Prostate gland (tissue), 2 donors: ENCODE measurements around the gene TRAK1.

Experiments
- POLR2A ChIP-seq: fragments of 450-650 bp; IDR thresholded peaks from one replicate; pipeline ENCODE4 v1.6.1; 2016; ENCODE audit warnings: antibody characterized with exemption, mild to moderate bottlenecking
- POLR2AphosphoS5 ChIP-seq: sonication (generic); formaldehyde crosslinking; IDR thresholded peaks from one replicate; pipeline ENCODE4 v1.6.1; 2017; ENCODE audit warnings: antibody characterized with exemption
- TF ChIP-seq, protein P1 (sequence below), 4 experiments: fragments of 200-600 bp in 2 of 4; fragments of 450-650 bp in 2 of 4; sonication (generic) in 2 of 4; IDR thresholded peaks; 1 replicate in 3 of 4; 2 replicates in 1 of 4; pipeline ENCODE4 v1.5.1; 2016 to 2019; ENCODE audit warnings: antibody characterized with exemption in 4 of 4, mild to moderate bottlenecking in 2 of 4, moderate library complexity in 2 of 4

DNA sequence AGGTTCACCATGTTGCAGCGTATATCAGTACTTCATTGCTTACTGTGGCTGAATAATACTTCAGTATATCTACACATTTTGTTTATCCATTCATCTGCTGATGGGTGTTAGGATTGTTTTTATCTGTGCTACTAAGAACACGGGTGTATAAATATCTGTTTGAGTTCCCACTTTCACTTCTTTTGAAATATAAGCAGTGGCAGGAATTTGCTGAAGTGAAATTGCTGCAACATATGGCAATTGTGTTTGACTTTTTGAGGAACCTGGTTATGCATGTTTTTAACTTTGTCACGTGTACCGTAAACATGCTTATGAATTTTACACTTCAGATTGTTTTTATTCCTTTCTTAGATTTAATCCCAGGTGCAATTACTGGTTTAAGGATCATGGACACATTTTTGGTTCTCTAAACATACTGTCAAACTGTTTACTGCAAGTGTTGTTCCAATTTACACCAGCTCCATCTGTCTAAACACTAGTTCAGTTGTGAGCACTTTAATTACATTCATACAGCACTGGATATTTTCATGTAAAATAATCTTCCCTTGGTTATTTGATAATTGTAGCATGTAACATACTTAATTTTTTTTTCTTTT, 23.1 kb downstream of the TRAK1 start:
- TF ChIP-seq, protein P1, sequence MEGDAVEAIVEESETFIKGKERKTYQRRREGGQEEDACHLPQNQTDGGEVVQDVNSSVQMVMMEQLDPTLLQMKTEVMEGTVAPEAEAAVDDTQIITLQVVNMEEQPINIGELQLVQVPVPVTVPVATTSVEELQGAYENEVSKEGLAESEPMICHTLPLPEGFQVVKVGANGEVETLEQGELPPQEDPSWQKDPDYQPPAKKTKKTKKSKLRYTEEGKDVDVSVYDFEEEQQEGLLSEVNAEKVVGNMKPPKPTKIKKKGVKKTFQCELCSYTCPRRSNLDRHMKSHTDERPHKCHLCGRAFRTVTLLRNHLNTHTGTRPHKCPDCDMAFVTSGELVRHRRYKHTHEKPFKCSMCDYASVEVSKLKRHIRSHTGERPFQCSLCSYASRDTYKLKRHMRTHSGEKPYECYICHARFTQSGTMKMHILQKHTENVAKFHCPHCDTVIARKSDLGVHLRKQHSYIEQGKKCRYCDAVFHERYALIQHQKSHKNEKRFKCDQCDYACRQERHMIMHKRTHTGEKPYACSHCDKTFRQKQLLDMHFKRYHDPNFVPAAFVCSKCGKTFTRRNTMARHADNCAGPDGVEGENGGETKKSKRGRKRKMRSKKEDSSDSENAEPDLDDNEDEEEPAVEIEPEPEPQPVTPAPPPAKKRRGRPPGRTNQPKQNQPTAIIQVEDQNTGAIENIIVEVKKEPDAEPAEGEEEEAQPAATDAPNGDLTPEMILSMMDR (IDR thresholded peaks at IDR 0.05), result no peak
- TF ChIP-seq POLR2A, result no peak
- TF ChIP-seq POLR2AphosphoS5, result no peak
